ENCODE data around the gene MACROD2. TPM values are rescaled to one million over a fixed set of nuclear protein-coding genes. Genes with fewer than 3 reads are reported as not detected.

The MACROD2 gene
- polyA plus RNA-seq, 1 donor (not counting 4 experiments of a cell fraction or from before 2014, with no cell fraction given): 0.71 TPM

- Histone ChIP-seq H3K9me1 (ENCODE audit: control insufficient read depth, extremely low read depth, insufficient read depth, low read length) (no peaks in the 10 kb centered on the region), H3K4me1 (ENCODE audit: control insufficient read depth, extremely low read depth, insufficient read depth, low read length) (no peaks in the 10 kb centered on the region), H4K20me1 (ENCODE audit: control insufficient read depth, extremely low read depth, insufficient read depth, low read length) (no peaks in the 10 kb centered on the region), H3K9me3 (ENCODE audit: control insufficient read depth, low read depth, low read length) (no peaks in the 10 kb centered on the region), H3K79me2 (ENCODE audit: control insufficient read depth, insufficient read depth, low read length) (no peaks in the 10 kb centered on the region), H3K27me3 (ENCODE audit: control insufficient read depth, extremely low read depth, insufficient read depth, low read length) (no peaks in the 10 kb centered on the region), H3K4me2 (ENCODE audit: control insufficient read depth, extremely low read depth, insufficient read depth, low read depth, low read length) (no peak overlapping the region), H3K9ac (ENCODE audit: control insufficient read depth, extremely low read depth, insufficient read depth, low read length) (no peak overlapping the region), H3K4me3 (ENCODE audit: control insufficient read depth in 2 of 3, extremely low read depth in 1 of 3, insufficient read depth in 2 of 3, low read depth in 1 of 3, low read length in 3 of 3) (no peak overlapping the region), H3K36me3 (ENCODE audit: control insufficient read depth in 2 of 2, extremely low read depth in 1 of 2, insufficient read depth in 2 of 2, low read length in 2 of 2) (no peaks in the 10 kb centered on the region), H2AFZ (ENCODE audit: control insufficient read depth, low read length) (no peak overlapping the region), H3K27ac (ENCODE audit: control insufficient read depth, insufficient read depth, low read length) (no peak overlapping the region)
- FAIRE-seq: no peak
- no peak for DNase-seq (ENCODE audit: low read depth, low spot score)
- dilution Hi-C loops (cut with MboI; ENCODE audit: extremely low pct_ligation_motif_present, low sequenced_read_pairs): no loop called here
- TF ChIP-seq EZH2 (IDR thresholded peaks at IDR 0.05; ENCODE audit: low read length): no peak
- TF ChIP-seq, protein P1, sequence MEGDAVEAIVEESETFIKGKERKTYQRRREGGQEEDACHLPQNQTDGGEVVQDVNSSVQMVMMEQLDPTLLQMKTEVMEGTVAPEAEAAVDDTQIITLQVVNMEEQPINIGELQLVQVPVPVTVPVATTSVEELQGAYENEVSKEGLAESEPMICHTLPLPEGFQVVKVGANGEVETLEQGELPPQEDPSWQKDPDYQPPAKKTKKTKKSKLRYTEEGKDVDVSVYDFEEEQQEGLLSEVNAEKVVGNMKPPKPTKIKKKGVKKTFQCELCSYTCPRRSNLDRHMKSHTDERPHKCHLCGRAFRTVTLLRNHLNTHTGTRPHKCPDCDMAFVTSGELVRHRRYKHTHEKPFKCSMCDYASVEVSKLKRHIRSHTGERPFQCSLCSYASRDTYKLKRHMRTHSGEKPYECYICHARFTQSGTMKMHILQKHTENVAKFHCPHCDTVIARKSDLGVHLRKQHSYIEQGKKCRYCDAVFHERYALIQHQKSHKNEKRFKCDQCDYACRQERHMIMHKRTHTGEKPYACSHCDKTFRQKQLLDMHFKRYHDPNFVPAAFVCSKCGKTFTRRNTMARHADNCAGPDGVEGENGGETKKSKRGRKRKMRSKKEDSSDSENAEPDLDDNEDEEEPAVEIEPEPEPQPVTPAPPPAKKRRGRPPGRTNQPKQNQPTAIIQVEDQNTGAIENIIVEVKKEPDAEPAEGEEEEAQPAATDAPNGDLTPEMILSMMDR (optimal IDR thresholded peaks at IDR 0.05 in 1 of 3, IDR thresholded peaks at IDR 0.05 in 1 of 3, conservative IDR thresholded peaks at IDR 0.05 in 1 of 3; ENCODE audit: extremely low read depth in 1 of 3, insufficient read depth in 2 of 3, low read length in 3 of 3): no peak
Observed at GRCh38 chr20:15596220-15596890, 1601.0 kb downstream of the MACROD2 start.

GRCh38 chr20:15597306-15597705 lies 1602.0 kb downstream of the MACROD2 start:
- Histone ChIP-seq H3K27me3 (ENCODE audit: control insufficient read depth, extremely low read depth, insufficient read depth, low read length) (no peaks in the 10 kb centered on the region), H3K27ac (ENCODE audit: control insufficient read depth, insufficient read depth, low read length) (no peak overlapping the region), H2AFZ (ENCODE audit: control insufficient read depth, low read length) (no peak overlapping the region), H3K9me1 (ENCODE audit: control insufficient read depth, extremely low read depth, insufficient read depth, low read length) (no peaks in the 10 kb centered on the region), H3K4me2 (ENCODE audit: control insufficient read depth, extremely low read depth, insufficient read depth, low read depth, low read length) (no peak overlapping the region), H3K9ac (ENCODE audit: control insufficient read depth, extremely low read depth, insufficient read depth, low read length) (no peak overlapping the region), H3K36me3 (ENCODE audit: control insufficient read depth in 2 of 2, extremely low read depth in 1 of 2, insufficient read depth in 2 of 2, low read length in 2 of 2) (no peaks in the 10 kb centered on the region), H3K4me3 (ENCODE audit: control insufficient read depth in 2 of 3, extremely low read depth in 1 of 3, insufficient read depth in 2 of 3, low read depth in 1 of 3, low read length in 3 of 3) (no peak overlapping the region), H4K20me1 (ENCODE audit: control insufficient read depth, extremely low read depth, insufficient read depth, low read length) (no peaks in the 10 kb centered on the region), H3K9me3 (ENCODE audit: control insufficient read depth, low read depth, low read length) (no peaks in the 10 kb centered on the region), H3K4me1 (ENCODE audit: control insufficient read depth, extremely low read depth, insufficient read depth, low read length) (no peaks in the 10 kb centered on the region), H3K79me2 (ENCODE audit: control insufficient read depth, insufficient read depth, low read length) (no peaks in the 10 kb centered on the region)
- dilution Hi-C loops (cut with MboI; ENCODE audit: extremely low pct_ligation_motif_present, low sequenced_read_pairs): no loop called here
- DNase-seq (ENCODE audit: low read depth, low spot score) (no peak), FAIRE-seq (no peak)
- TF ChIP-seq, protein P1 (optimal IDR thresholded peaks at IDR 0.05 in 1 of 3, IDR thresholded peaks at IDR 0.05 in 1 of 3, conservative IDR thresholded peaks at IDR 0.05 in 1 of 3; ENCODE audit: extremely low read depth in 1 of 3, insufficient read depth in 2 of 3, low read length in 3 of 3): no peak
- no peak for TF ChIP-seq EZH2 (IDR thresholded peaks at IDR 0.05; ENCODE audit: low read length)
